Sciatic nerve (tissue), 2 donors: ENCODE results near the gene CLIC4. TPM values are rescaled to one million over a fixed set of nuclear protein-coding genes. Genes with fewer than 3 reads are reported as not detected.

Experiments
- ATAC-seq: fragments of 200-7000 bp; cut with Tn5 transposase; one replicate; pipeline ENCODE4 v1.9.1; 2020; ENCODE audit warnings: mild to moderate bottlenecking, moderate library complexity
- DNase-seq: peaks from one replicate; pipeline ENCODE4 v3.0.0-alpha.2; 2020; ENCODE audit warnings: low spot score
- intact Hi-C: fragments of 100-400 bp; cut with DNase I; formaldehyde crosslinking; loops from one replicate; pipeline ENCODE4 v1.14.2; 2022
- total RNA-seq: library from RNA; stranded (reverse); fragmentation: NEBNext Ultra II Directional; extraction: Animal tissue kit (Norgen Biotek cat#: 25700); gene quantifications from one replicate; pipeline ENCODE4 v1.2.1, GENCODE V29; 2021
- donor health status: DM: no; HTN: no; CAD: no.
- donor health status: DM: no; HTN: no; CAD: no.

Gene CLIC4
- total RNA-seq, 1 donor from 2014 or later: 387 TPM

DNA sequence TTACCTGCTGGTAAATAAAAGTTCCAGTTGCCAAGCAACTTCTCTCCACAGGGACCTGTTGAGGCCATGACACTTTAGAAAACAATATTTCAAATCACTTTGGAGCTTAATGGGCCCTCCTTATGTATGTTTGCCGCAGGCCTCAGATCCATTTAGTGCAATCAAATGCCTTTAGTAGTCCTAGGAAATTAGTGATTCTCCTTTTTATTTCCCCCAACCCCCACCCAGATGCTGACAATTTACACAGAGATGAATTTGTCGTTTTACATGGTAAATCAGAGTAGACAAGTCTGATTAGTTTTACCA, 83.6 kb downstream of the CLIC4 start:
- intact Hi-C loops: loop anchor here (5.0 kb wide), 1 partner anchor 82 kb away; the partner anchor contains the start of gene CLIC4
- DNase-seq: no peak
- ATAC-seq: no peak

DNA sequence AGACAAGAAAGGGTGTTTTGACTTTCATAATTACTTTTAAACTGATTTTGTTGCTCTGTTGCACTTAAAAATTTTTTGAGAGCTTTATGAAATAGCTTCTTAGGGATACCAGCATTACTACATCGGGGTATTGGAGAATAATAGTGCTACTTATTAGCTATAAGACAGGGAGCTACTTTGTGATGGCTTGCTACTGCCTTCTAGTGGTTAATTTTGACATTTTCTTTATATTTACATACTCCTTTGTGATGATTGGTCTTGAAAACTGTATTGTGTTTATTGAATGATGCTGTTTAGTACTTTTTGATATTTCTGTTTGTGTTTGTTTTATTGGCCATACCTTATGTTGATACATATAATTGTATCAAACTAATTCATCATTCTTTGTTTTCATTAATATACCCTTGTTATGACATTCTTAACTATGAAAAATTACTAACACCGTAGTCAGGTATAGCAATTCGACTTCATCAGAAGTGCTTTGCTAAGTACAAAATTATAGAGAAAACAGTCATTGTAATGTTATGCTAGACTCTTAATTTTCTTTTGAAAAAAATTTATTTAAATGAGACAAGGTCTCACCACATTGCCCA, 85.5 kb downstream of the CLIC4 start:
- DNase-seq: no peak
- ATAC-seq: peak; percentile 87
- intact Hi-C loops: no loop called here

DNA sequence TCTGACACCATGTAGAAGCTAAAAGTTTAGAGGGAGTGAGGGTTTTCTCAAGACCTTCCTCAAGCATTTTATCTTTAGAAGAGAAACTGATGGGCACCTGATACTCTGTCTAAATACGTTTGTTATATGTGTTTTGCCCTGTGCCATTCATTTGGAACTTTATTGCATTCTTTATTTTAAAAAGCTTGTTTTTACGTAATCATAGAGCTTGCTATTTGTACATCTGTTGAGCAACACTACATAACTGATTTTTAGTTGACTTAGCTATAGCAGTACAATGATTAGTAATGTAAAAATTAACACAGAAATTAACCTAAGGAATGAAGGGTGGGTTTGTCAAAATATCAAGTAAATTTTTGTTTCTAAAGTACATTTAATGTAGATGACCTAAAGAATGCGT, 96.3 kb downstream of the CLIC4 start:
- DNase-seq (no peak), ATAC-seq (no peak)
- intact Hi-C loops: no loop called here

DNA sequence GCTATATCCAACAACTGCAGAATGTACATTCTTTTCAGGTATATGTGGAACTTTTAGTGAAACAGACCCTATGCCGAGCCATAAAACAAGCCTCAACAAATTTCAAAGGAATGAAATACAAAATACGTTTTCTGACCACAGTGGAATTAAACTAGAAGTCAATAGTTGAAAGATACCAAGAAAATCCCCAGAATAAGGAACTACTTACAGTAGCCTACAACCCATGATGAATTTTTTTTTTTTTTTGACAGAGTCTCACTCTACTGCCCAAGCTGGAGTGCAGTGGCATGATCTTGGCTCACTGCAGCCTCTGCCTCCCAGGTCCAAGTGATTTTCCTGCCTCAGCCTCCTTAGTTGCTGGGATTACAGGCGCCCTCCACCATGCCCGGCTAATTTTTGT, 101.4 kb downstream of the CLIC4 start:
- ATAC-seq (no peak), DNase-seq (no peak)
- intact Hi-C loops: no loop called here

DNA sequence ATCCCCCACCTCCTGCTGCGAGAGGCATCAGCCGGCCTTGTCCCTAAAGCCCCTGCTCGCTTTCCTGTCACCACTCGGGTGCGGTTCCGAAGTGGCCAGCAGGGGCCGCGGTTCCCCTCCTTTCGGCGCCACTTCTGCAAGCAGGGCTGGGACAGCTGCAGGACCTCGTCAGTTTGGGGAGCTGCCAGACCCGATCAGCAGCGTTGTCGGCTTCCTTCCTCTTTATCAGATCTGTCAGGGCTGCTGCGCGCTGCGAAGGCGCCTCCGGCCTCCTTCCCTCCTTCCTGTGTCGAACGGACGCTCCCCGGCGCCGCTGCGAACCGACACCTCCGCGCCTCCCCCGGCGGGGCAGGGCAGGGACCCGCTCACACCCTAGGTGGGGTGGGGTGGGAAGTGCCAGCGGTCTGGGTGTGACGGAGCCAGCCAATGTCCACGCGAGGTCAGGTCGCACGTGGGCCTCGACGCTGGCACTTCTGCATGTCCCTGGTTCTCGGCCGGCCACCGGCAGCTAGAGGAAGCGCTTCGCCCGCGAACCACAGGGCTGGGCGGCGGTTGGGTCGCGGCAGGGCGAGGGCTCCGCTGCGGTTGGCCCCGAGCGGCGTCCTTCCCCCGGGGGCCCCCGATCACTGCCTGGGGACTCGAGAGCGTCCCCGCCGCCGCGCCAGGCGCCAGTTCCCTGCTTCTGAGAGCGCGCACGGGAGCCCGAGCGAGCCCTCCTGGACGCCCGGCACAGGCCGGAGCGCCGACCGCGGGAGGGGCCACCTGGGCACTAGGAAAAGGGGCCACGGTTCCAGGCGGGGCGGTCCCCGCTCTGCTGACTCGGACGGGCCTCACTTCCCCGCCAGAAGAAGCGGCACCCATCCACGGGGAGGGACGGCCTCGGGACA, 103.0 kb downstream of the CLIC4 start:
- DNase-seq (peak; percentile 96), ATAC-seq (peak; percentile 95)
- intact Hi-C loops: no loop called here

DNA sequence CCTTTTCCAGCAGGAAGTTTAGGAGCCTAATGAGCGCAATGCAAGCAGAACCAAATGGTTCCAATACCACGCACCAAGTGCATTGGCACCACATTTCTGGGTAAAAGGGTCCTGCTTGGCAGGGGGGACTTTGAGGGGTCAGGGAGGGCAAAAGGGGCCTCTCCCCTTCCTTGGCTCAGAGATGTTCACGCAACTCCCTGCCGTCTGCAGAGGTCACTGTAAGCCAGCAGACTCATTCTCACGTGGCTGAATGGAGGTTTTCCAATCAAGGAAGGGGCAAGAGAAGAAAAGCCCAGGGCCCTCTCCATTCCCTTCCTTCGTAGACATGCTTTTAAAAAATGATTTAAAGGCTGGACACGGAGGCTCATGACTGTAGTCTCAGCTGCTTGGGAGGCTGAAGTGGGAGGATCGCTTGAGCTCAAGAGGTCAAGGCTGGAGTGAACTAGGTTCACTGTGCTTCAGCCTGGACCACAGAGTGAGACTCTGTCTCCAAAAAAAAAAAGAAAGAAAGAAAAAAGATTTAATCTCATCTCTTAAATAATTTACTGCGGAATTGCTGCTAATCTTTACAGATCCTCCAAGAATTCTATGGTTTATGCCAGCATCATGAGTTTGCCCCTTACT, 104.5 kb downstream of the CLIC4 start:
- peak; percentile 53 for DNase-seq
- peak; percentile 32 for ATAC-seq
- intact Hi-C loops: no loop called here

DNA sequence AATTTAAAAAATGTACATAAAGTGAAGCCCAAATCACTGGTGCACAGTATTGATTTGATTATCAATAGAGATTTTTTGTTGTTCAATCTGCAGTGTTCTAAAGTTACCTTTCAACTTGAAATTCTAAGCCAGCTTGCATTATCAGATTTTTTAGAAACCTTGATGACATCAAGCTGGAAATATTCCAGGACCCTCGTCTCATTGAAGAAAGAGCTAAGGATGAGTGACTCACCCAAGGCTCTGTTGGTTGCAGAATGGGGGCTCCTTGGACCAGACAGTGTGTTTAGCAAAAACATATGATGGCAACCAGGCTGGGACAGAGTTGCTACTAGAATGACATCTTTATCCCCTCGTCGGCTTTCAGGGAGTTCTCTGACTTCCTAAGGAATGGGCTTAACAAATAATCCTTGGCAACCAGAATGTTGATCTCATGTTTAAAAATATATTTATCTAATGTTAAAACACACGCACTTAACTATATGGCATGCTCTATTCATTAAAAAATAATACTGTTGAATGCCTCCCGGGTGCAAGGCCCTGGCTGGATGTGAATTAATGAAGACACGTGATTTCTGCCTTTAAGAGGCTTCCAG, 105.2 kb downstream of the CLIC4 start:
- intact Hi-C loops: no loop called here
- DNase-seq (no peak), ATAC-seq (no peak)

DNA sequence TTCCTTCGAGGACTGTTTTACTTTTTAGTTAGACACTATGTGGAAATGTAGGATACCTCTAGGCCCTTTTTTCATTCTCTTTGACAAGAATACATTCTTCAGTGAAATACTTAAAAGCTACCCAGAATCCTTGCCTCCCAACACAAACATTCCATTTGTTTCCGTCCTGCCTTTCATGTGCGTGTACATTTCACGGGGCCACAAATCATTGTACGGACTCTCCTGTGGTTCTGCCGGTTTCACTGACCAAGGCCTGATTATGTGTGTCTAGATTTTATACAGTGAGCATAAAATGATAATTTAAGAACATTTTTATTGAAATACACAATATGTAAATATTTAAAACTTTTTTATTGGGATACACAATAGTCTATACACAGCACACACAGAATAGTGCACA, 108.4 kb downstream of the CLIC4 start:
- intact Hi-C loops: no loop called here
- ATAC-seq: no peak

DNA sequence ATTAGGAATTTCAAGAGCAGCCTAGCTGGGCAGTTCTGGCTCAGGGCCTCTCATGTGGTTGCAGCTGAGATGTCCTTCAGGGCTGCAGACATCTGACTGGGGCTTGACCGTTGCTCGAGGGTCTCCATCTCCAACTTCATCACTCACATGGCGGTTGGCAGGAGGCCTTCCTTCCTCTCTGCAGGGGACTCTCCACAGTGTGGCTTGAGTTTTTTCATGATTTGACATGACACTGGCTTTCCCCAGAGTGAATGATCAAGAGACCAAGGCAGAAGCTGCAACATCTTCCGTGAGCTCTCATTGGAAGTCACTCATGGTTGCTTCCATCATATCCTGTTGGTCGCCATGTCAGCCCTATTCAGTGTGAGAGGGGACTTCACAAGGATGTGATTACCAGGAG, 110.2 kb downstream of the CLIC4 start:
- intact Hi-C loops: no loop called here
- ATAC-seq (no peak), DNase-seq (no peak)

More for the DNA sequence above, 108.4 kb downstream of the CLIC4 start:
- no peak for DNase-seq

DNA sequence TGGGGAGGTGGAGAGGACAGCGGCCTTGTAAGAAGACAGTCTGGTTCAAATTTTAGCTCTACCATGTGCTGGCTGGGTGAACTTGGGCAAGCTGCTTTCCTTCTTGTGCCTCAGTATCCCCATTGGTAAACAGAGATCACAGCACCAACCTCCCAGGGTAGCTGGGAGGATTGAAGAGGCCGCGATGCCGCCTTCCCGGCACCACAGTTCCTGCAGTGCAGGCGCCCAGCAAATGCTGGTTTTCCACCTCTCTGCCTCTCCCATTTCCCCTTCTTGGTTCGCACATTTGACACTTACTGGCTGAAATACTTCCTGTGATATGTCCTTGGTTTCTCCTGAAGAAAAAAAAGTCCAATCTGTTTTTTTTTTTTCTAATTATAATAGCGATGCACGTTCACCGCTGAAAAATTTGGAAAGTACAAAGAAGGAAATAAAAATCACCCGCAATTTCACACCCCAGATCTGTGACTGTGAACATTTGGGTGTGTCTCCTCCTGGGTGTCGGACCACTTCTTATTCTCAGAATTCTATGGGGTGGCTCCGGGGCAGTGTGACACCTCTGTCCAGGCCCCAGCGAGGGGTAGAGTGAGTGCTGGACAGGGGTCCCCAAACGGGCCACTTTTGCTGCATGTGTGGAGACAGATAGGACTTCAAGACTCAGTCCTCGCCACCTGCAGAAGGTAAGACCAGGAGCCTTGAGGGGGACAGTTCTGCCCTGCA, 111.7 kb downstream of the CLIC4 start:
- no peak for DNase-seq
- intact Hi-C loops: no loop called here

DNA sequence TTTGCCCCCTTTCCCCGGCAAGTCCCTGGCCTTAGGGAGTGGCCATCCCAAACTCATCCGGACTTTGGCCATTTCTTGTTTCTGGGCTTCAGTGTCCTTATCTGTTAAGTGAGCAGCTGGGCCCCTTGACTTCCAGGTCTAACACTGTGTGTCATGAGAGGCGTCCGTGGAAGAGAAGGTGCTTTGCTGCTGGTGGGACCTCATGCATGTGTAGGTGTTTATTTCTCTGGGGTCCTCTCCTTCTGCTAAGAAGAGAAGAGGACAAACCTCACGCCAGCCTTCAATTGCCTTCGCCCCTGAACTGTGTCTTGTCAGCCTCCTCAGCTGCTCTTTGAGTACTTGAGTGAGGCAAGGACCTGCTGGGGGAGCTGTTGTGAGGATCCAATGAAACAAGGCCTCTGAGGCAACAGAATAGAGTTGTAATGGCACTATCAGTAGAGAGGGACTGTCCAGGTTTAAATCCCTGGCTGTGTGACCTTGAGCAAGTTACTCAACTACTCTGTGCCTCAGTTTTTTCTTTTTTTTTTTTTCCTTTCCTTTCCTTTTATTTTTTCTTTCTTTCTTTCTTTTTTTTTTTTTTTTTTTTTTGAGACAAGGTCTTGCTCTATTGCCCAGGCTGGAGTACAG, 112.4 kb downstream of the CLIC4 start:
- ATAC-seq: no peak
- no peak for DNase-seq
- intact Hi-C loops: no loop called here

More for the DNA sequence above, 111.7 kb downstream of the CLIC4 start:
- no peak for ATAC-seq

DNA sequence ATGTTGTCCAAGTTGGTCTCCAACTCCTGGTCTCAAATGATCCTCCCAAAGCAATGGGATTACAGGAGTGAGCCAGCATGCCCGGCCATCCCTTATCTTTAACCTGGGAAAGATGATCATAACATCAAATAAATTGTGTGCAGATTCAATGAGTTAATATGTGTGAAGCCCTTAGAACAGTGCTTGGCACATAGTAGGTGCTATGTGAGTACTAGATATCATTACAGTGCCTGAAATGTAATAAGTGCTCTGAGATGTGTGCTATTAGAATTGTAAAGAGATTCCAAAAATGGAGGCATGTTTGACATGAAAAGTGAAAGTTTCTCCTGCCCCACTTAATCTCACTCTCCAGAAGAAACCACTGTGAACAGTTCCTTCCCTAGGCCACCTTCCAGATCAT, 113.0 kb downstream of the CLIC4 start:
- ATAC-seq: no peak
- no peak for DNase-seq
- intact Hi-C loops: no loop called here

DNA sequence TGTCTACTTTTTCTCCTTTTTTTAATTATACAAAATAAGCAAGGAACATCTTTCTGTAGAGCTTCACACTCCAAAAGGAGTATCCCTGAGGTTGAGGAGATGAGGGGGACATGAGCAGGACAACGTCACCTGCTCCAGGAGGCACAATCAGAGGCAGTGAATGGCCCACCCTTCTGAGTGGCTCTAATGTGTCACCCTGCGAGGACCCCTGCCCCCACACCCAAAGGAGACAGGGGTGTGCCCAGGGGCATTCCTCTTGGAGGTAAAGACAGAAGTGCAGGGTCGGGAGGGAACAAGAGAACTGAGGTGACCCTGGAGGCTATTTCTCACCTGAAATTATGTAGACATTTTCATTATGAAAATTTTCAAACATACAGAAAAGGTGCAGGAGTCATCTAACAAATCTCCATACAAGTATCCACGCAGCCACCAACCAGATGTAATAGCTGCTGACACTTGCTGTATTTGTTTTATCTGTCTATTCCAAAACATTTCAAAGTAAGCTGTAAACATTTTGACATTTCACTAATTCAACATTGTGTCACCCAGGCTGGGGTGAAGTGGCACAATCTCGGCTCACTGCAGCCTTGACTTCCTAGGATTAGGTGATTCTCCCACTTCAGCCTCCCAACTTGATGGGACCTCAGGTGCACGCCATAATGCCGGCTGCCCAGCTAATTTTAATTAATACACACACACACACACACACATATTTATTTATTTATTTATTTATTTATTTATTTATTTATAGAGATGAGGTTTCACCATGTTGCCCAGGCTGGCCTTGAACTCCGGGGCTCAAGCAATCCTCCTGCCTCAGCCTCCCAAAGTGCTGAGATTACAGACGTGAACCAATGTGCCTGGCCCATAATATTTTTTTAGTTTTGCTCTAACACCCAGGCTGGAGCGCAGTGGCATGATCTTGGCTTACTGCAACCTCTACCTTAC, 114.1 kb downstream of the CLIC4 start:
- ATAC-seq (no peak), DNase-seq (no peak)
- intact Hi-C loops: loop anchor here (10.0 kb wide), 1 partner anchor 355 kb away; no protein-coding TSS in a partner anchor

DNA sequence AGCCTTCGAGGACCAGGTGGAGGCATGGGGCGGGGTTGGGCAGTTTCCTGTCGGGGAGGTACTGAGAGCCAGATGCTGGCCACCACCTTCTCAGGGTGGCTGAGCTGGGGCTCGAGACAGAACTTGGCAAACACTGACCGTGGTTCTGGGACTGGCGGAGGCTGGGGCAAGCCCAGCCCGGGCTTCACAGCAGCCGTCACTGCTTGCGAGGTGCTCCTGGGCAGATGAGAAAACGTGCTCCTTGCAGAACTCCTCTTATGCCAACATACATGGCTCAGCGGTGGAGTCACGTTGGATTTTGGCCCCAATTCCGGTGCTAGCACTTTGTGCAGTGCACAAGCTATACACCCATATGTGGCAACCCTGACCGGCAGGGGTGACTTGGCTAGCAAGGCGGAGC, 115.6 kb downstream of the CLIC4 start:
- ATAC-seq (no peak), DNase-seq (no peak)
- intact Hi-C loops: loop anchor here (10.0 kb wide), 1 partner anchor 354 kb away; no protein-coding TSS in a partner anchor

DNA sequence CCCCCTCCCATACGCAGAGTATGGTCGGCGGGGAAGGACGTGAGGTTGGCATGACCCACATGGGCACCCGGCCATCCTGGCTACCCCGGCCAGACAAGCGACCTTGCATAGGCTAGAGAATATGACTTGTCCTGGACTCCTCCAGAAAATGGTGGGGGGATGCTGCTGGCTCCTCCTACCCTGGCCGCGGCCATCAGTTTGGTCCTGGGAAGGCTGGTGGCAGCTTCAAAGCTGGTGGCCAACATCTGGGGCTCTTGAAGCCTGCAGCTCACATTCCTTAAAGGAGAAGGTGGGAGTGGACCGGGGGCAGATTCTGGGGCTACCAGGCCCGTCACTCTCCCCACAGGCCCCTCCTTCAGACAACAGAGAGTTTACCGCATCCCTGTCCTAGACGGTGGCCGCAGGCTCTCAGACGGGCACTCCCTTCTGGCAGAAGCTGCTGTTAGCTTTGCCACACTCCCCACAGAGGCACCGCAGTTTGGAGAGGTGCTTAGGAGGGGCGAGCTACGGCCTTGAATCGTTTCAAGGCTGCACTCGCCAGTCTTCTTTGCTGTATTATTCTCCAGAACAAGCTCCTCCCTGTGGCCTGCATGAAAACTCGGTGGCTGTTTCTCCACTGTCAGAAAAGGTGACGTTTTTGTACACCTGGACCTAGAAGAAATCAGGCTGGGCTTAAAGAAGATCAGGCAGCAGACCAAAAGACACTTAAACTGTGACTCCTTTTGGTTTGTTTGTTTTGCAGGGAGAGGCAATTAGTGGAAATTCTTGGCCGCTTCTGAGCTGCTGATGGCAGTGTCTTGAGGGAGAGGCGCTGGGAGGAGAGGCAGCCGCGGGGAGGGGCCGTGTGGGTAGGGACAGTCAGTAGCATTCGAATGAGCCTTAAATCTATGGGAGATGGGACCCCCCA, 116.8 kb downstream of the CLIC4 start:
- intact Hi-C loops: loop anchor here (10.0 kb wide), 1 partner anchor 353 kb away; no protein-coding TSS in a partner anchor

DNA sequence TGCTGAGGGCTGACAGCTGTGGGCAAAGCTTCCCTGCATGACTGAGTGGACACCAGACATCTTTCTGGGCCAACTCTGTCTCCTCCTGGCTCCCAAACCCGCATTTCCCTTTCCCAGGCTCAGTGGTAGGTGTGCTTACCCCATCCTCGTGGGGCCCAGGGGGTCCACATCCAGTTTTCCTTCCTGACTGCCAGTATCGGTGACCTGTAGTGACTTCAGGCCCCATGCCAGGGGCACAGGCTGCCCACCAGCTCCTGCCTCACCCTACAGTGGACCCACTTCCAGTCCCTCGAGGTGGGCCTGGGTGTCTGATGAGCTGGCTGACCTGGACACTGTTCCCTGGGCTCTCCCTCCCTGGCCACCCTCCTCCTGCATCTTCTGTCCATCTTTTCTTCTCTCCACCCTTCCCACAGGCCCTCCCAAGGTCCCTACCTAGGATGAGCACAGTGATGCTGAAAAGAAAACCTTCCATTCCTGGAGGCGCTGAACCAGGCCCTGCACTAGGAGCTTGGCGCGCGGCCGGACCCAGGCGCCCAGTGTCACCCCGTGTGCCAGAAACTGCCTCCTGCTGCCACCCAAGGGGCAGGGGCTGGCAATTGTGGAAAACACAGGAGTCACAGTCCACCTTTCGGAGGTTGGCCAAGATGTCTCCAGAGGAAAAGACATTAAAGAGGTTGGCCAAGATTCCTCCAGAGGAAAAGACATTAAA, 117.7 kb downstream of the CLIC4 start:
- ATAC-seq: no peak
- DNase-seq: no peak
- intact Hi-C loops: loop anchor here (10.0 kb wide), 1 partner anchor 352 kb away; no protein-coding TSS in a partner anchor

More for the DNA sequence above, 116.8 kb downstream of the CLIC4 start:
- ATAC-seq (no peak), DNase-seq (no peak)
